Adrenal gland (tissue), 5 donors: Measurements from ENCODE around the gene APOBEC3A.
"Not testable (repeated sequence)": the region's sequence is repeated elsewhere in the genome, so short reads cannot be mapped to it uniquely, and the experiment has no call there.

Source experiments
- CTCF ChIP-seq, 6 experiments: fragments of 450-650 bp in 4 of 6; fragments of 200-600 bp in 2 of 6; sonication (generic) in 1 of 6; IDR thresholded peaks; 1 replicate in 5 of 6; 2 replicates in 1 of 6; pipeline versions ENCODE4 v1.5.1 to v1.8.0; 2016 to 2021; ENCODE audit warnings: antibody characterized with exemption in 6 of 6, mild to moderate bottlenecking in 2 of 6, moderate library complexity in 1 of 6
- POLR2A ChIP-seq, 2 donors: fragments of 450-650 bp; IDR thresholded peaks; one replicate each; pipeline ENCODE4 v1.6.1; 2017; ENCODE audit warnings: antibody characterized with exemption in 2 of 2, mild to moderate bottlenecking in 2 of 2, moderate library complexity in 1 of 2
- donor health status: DM: no; HTN: no; CAD: no.

DNA sequence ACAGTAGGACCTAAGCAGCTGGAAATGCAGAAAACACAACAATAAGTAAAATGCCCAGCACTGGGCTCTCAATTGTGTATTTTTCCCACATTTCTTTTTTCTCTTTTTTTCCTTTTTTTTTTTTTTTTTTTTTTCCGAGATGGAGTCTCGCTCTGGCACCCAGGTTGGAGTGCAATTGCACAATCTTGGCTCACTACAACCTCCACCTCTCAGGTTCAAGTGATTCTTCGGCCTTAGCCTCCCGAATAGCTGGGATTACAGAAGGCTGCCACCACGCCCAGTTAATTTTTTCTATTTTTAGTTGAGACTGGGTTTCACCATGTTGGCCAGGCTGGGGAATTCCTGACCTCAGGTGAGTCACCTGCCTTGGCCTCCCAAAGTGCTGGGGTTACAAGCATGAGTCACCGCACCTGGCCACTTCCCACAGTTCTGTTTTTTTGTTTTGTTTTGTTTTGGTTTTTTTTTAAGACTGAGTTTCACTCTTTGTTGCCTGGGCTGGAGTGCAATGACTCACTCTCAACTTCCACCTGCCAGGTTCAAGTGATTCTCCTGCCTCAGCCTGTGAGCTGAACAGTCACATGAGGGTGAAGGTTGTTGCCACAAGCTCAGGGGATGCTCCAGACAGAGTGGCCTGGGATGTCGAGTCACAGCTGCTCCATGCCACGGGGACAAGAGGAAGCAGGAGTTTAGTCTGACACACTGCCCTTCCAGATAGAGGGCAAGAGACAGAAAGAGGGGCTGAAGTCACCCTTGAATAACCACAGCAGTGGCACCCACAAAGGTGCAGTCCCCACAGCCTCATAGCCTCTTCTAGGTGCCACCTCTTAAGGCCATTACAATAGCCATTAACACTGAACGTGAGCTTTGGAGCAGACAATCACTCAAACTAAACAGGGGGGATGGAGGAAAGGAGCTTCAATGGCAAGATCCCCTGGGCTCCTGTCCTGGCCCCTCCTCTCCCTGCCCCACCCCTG is 27.7 kb downstream of the APOBEC3A start:
- TF ChIP-seq CTCF, POLR2A (IDR thresholded peaks at IDR 0.05): not testable (repeated sequence)
